ENCODE data around the gene ULBP1.
"Not testable (repeated sequence)": the region's sequence is repeated elsewhere in the genome, so short reads cannot be mapped to it uniquely, and the experiment has no call there.

Gene ULBP1

GRCh38 chr6:149923327-149923986 lies 40.3 kb upstream of the ULBP1 start:
- H3K4me3 ChIP-seq (ENCODE audit: low read length): peak overlapping the region; percentile 16; the same call in 1 of the 2 replicates
- WGBS (ENCODE audit: insufficient coverage, insufficient read length): no CpG with 5 or more reads among the region's 33 CpGs
- H3K27me3 ChIP-seq (ENCODE audit: control insufficient read depth, insufficient read depth, low read length): peaks cover 45% of the 10 kb centered on the region
- no peaks in the 10 kb centered on the region for H3K36me3 ChIP-seq (ENCODE audit: control insufficient read depth, insufficient read depth, low read length)
- no peaks in the 10 kb centered on the region for H3K9me3 ChIP-seq (ENCODE audit: control insufficient read depth, insufficient read depth, low read length)
- no peak for DNase-seq (ENCODE audit: low read depth, low spot score)
- H3K4me1 ChIP-seq (ENCODE audit: control insufficient read depth, insufficient read depth, low read length): no peaks in the 10 kb centered on the region; the same call in 1 of the 2 replicates
- no peak overlapping the region for H3K27ac ChIP-seq (ENCODE audit: low read length)

DNA sequence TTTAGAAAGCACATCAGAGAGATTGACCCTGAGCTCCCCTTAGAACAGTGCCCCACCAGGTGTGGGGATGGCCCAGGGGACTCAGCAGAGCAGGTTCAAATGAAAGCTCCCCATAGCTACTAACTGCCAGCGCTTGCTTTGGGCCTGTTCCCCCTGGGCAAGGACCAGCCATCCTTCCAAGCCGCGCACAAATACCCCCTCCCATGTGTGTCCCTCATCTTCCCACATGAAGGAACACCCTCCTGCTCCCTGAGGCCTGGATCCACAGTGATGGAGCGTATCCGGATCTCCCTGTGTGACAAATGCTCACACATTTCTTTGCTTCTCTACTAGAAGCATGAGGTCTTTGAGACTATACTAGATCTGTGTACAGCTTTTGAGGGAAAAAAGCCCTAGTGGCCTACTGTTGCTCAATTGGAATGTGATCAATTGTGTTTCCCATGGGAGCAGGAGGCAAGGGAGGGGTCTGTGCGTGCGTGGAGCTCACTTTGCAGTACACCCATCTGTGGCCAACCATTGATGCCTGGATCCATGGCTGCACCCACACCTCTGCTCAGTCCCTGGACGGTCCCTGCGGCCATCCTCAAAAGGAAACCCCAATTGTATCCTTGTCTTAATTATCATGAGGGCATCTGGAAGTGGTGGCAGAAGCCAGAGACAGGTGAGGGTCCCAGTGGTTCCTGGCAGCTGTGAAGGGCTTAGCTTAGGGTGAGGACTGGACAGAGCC lies 39.4 kb upstream of the ULBP1 start:
- Histone ChIP-seq H3K9me3 (ENCODE audit: control insufficient read depth, insufficient read depth, low read length) (no peaks in the 10 kb centered on the region), H3K27ac (ENCODE audit: low read length) (no peak overlapping the region), H3K36me3 (ENCODE audit: control insufficient read depth, insufficient read depth, low read length) (no peaks in the 10 kb centered on the region), H3K4me3 (ENCODE audit: low read length) (no peak overlapping the region), H3K27me3 (ENCODE audit: control insufficient read depth, insufficient read depth, low read length) (peaks cover 45% of the 10 kb centered on the region), H3K4me1 (ENCODE audit: control insufficient read depth, insufficient read depth, low read length) (no peaks in the 10 kb centered on the region; the same call in 1 of the 2 replicates)
- WGBS (ENCODE audit: insufficient coverage, insufficient read length): no CpG with 5 or more reads among the region's 9 CpGs
- DNase-seq (ENCODE audit: low read depth, low spot score): no peak

DNA sequence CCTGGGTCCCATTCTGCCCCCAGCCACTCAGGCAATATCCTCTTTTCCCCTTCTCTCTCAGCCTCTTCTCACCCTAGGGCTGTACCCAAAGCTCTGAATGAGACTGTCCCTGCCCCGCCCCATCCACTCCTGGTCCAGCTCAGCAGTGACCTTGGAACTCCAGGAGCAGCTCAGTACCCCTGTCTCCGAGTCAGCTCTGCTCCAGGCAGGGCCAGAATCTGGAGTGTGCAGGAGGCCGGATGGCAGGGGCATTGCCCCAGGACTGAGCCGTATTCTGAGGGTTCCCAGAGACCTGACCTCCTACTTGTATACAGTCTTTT lies 38.9 kb upstream of the ULBP1 start:
- H3K27ac ChIP-seq (ENCODE audit: low read length): no peak overlapping the region
- H3K9me3 ChIP-seq (ENCODE audit: control insufficient read depth, insufficient read depth, low read length): no peaks in the 10 kb centered on the region
- no CpG with 5 or more reads among the region's 4 CpGs for WGBS (ENCODE audit: insufficient coverage, insufficient read length)
- no peak overlapping the region for H3K4me3 ChIP-seq (ENCODE audit: low read length)
- no peak for DNase-seq (ENCODE audit: low read depth, low spot score)
- H3K36me3 ChIP-seq (ENCODE audit: control insufficient read depth, insufficient read depth, low read length): no peaks in the 10 kb centered on the region
- no peaks in the 10 kb centered on the region; the same call in 1 of the 2 replicates for H3K4me1 ChIP-seq (ENCODE audit: control insufficient read depth, insufficient read depth, low read length)
- H3K27me3 ChIP-seq (ENCODE audit: control insufficient read depth, insufficient read depth, low read length): peaks cover 45% of the 10 kb centered on the region

DNA sequence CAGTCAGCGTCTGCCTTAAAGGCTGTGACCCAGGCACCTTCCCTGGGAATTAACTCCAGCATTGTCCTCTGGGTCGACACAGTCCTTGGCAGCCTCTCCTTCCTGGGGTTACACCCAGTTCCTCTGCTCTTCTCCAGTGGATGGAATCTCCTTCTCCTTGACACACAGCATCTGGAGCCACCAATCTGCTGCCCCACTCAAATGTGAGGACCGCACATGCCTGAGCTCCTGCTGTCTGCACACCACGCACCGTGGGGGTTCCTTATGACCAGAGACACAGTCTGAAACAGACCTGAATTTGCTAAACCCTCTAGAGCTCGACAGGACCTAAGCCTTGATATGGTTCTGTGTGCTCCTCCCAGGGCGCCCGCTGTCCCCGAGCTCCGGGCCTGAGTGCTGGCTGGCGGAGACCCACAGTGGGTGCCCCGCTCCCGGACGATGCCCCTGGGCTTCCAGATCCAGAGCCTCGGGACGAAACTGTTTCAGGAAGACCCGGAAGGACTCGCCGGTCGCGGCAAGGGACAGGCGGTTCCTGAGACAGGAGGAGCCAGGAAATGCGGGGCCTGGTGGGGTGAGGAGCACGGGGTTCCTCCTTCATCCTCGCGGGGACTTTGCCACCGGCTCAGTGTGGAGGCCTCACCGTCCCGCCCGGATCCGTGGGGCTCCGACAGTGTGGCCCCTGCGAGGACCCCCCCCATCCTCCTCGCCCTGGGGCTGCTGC lies 38.3 kb upstream of the ULBP1 start:
- Histone ChIP-seq H3K9me3 (ENCODE audit: control insufficient read depth, insufficient read depth, low read length) (no peaks in the 10 kb centered on the region), H3K4me3 (ENCODE audit: low read length) (peak overlapping the region; percentile 32; the same call in 1 of the 2 replicates), H3K4me1 (ENCODE audit: control insufficient read depth, insufficient read depth, low read length) (no peaks in the 10 kb centered on the region; the same call in 1 of the 2 replicates), H3K27me3 (ENCODE audit: control insufficient read depth, insufficient read depth, low read length) (peaks cover 45% of the 10 kb centered on the region), H3K36me3 (ENCODE audit: control insufficient read depth, insufficient read depth, low read length) (no peaks in the 10 kb centered on the region), H3K27ac (ENCODE audit: low read length) (no peak overlapping the region)
- no peak for DNase-seq (ENCODE audit: low read depth, low spot score)
- no CpG with 5 or more reads among the region's 34 CpGs for WGBS (ENCODE audit: insufficient coverage, insufficient read length)

GRCh38 chr6:149925974-149926777 lies 37.6 kb upstream of the ULBP1 start:
- Histone ChIP-seq H3K9me3 (ENCODE audit: control insufficient read depth, insufficient read depth, low read length) (no peaks in the 10 kb centered on the region), H3K36me3 (ENCODE audit: control insufficient read depth, insufficient read depth, low read length) (no peaks in the 10 kb centered on the region), H3K4me3 (ENCODE audit: low read length) (peak overlapping the region; percentile 32; the same call in 1 of the 2 replicates), H3K4me1 (ENCODE audit: control insufficient read depth, insufficient read depth, low read length) (no peaks in the 10 kb centered on the region; the same call in 1 of the 2 replicates), H3K27ac (ENCODE audit: low read length) (no peak overlapping the region), H3K27me3 (ENCODE audit: control insufficient read depth, insufficient read depth, low read length) (peaks cover 41% of the 10 kb centered on the region)
- no CpG with 5 or more reads among the region's 31 CpGs for WGBS (ENCODE audit: insufficient coverage, insufficient read length)
- peak; percentile 66 for DNase-seq (ENCODE audit: low read depth, low spot score)

GRCh38 chr6:149927025-149927424 lies 36.7 kb upstream of the ULBP1 start:
- H3K9me3 ChIP-seq (ENCODE audit: control insufficient read depth, insufficient read depth, low read length); H3K4me1 ChIP-seq (ENCODE audit: control insufficient read depth, insufficient read depth, low read length); H3K4me3 ChIP-seq (ENCODE audit: low read length); DNase-seq (ENCODE audit: low read depth, low spot score); H3K36me3 ChIP-seq (ENCODE audit: control insufficient read depth, insufficient read depth, low read length); H3K27ac ChIP-seq (ENCODE audit: low read length): not testable (repeated sequence)
- no CpG with 5 or more reads among the region's 4 CpGs for WGBS (ENCODE audit: insufficient coverage, insufficient read length)
- peaks cover 33% of the 10 kb centered on the region for H3K27me3 ChIP-seq (ENCODE audit: control insufficient read depth, insufficient read depth, low read length)

GRCh38 chr6:149929422-149929821 lies 34.3 kb upstream of the ULBP1 start:
- no peak overlapping the region for H3K27ac ChIP-seq (ENCODE audit: low read length)
- no peak overlapping the region for H3K4me3 ChIP-seq (ENCODE audit: low read length)
- DNase-seq (ENCODE audit: low read depth, low spot score): no peak
- H3K4me1 ChIP-seq (ENCODE audit: control insufficient read depth, insufficient read depth, low read length): no peaks in the 10 kb centered on the region
- H3K27me3 ChIP-seq (ENCODE audit: control insufficient read depth, insufficient read depth, low read length): peaks cover 15% of the 10 kb centered on the region
- no CpG with 5 or more reads among the region's 3 CpGs for WGBS (ENCODE audit: insufficient coverage, insufficient read length)
- no peaks in the 10 kb centered on the region for H3K36me3 ChIP-seq (ENCODE audit: control insufficient read depth, insufficient read depth, low read length)
- no peaks in the 10 kb centered on the region for H3K9me3 ChIP-seq (ENCODE audit: control insufficient read depth, insufficient read depth, low read length)

- Histone ChIP-seq H3K27ac (ENCODE audit: low read length) (no peak overlapping the region), H3K4me1 (ENCODE audit: control insufficient read depth, insufficient read depth, low read length) (no peaks in the 10 kb centered on the region), H3K27me3 (ENCODE audit: control insufficient read depth, insufficient read depth, low read length) (peaks cover 16% of the 10 kb centered on the region; the same call in 1 of the 2 replicates), H3K4me3 (ENCODE audit: low read length) (no peak overlapping the region), H3K9me3 (ENCODE audit: control insufficient read depth, insufficient read depth, low read length) (no peaks in the 10 kb centered on the region), H3K36me3 (ENCODE audit: control insufficient read depth, insufficient read depth, low read length) (no peaks in the 10 kb centered on the region)
- no CpG with 5 or more reads among the region's 6 CpGs for WGBS (ENCODE audit: insufficient coverage, insufficient read length)
- no peak for DNase-seq (ENCODE audit: low read depth, low spot score)
Observed at GRCh38 chr6:149931501-149931900, 32.2 kb upstream of the ULBP1 start.

GRCh38 chr6:149933036-149933435 lies 30.7 kb upstream of the ULBP1 start:
- Histone ChIP-seq H3K27ac (ENCODE audit: low read length) (no peak overlapping the region), H3K4me1 (ENCODE audit: control insufficient read depth, insufficient read depth, low read length) (no peaks in the 10 kb centered on the region), H3K36me3 (ENCODE audit: control insufficient read depth, insufficient read depth, low read length) (no peaks in the 10 kb centered on the region), H3K27me3 (ENCODE audit: control insufficient read depth, insufficient read depth, low read length) (peaks cover 25% of the 10 kb centered on the region), H3K9me3 (ENCODE audit: control insufficient read depth, insufficient read depth, low read length) (no peaks in the 10 kb centered on the region), H3K4me3 (ENCODE audit: low read length) (no peak overlapping the region)
- no CpG with 5 or more reads among the region's 5 CpGs for WGBS (ENCODE audit: insufficient coverage, insufficient read length)
- no peak for DNase-seq (ENCODE audit: low read depth, low spot score)

DNA sequence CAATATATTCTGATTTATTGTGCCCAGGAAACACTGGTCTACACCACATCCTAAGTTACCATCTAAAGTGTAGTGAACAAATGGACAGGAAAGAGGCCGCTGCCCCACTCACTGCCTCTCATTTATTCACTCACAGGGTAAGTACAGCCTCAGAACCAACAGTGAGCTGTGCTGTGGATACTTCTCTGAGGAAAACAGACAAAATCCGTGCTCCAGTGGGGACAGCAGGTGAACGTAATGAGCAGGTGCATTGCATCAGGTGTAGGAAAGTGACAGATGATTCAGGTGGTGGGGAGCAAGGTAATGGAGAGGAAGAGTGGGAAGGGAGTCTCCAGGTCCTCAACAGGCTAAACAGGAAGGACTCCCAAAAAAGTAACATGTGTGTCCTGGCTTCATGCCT lies 30.3 kb upstream of the ULBP1 start:
- H3K27me3 ChIP-seq (ENCODE audit: control insufficient read depth, insufficient read depth, low read length): peaks cover 29% of the 10 kb centered on the region
- WGBS (ENCODE audit: insufficient coverage, insufficient read length): no CpG with 5 or more reads among the region's 3 CpGs
- H3K4me3 ChIP-seq (ENCODE audit: low read length): no peak overlapping the region
- no peak overlapping the region for H3K27ac ChIP-seq (ENCODE audit: low read length)
- H3K36me3 ChIP-seq (ENCODE audit: control insufficient read depth, insufficient read depth, low read length): no peaks in the 10 kb centered on the region
- no peaks in the 10 kb centered on the region for H3K9me3 ChIP-seq (ENCODE audit: control insufficient read depth, insufficient read depth, low read length)
- H3K4me1 ChIP-seq (ENCODE audit: control insufficient read depth, insufficient read depth, low read length): no peaks in the 10 kb centered on the region
- DNase-seq (ENCODE audit: low read depth, low spot score): no peak
